ENCODE measurements around the gene ASPDH. TPM values are rescaled to one million over a fixed set of nuclear protein-coding genes. Genes with fewer than 3 reads are reported as not detected.

ASPDH gene
- 10 to 100 TPM in 2 of 3 donors, 1 to 10 TPM in 1; 7.0 to 13.2 (median 12.4) TPM for polyA plus RNA-seq (ENCODE audit: insufficient read length in 3 of 3)
- long read RNA-seq, donor 1 = 0 reads
- long read RNA-seq, donor 2, partial matches to known transcripts = 0 of 3 reads
- long read RNA-seq, donor 2, other reads (novel, unspliced or antisense) = 0 of 3 reads
- long read RNA-seq, donor 3, partial matches to known transcripts = 0 of 9 reads
- long read RNA-seq, donor 3, other reads (novel, unspliced or antisense) = 5 of 9 reads
- long read RNA-seq, donor 4, partial matches to known transcripts = 0 of 1 reads
- long read RNA-seq, donor 4, other reads (novel, unspliced or antisense) = 0 of 1 reads
- long read RNA-seq, donor 5, partial matches to known transcripts = 0 of 9 reads
- long read RNA-seq, donor 5, other reads (novel, unspliced or antisense) = 5 of 9 reads
- long read RNA-seq, donor 6, partial matches to known transcripts = 0 of 1 reads
- long read RNA-seq, donor 6, other reads (novel, unspliced or antisense) = 0 of 1 reads
- long read RNA-seq, donor 7, partial matches to known transcripts = 0 of 3 reads
- long read RNA-seq, donor 7, other reads (novel, unspliced or antisense) = 0 of 3 reads
- long read RNA-seq, donor 8, partial matches to known transcripts = 0 of 10 reads
- long read RNA-seq, donor 8, other reads (novel, unspliced or antisense) = 5 of 10 reads
- long read RNA-seq, donor 9 = 0 reads
- long read RNA-seq, donor 10, partial matches to known transcripts = 0 of 5 reads
- long read RNA-seq, donor 10, other reads (novel, unspliced or antisense) = 0 of 5 reads
- long read RNA-seq, donor 11, partial matches to known transcripts = 0 of 3 reads
- long read RNA-seq, donor 11, other reads (novel, unspliced or antisense) = 0 of 3 reads
- long read RNA-seq, donor 12 = 0 reads
- long read RNA-seq, donor 13, partial matches to known transcripts = 0 of 1 reads
- long read RNA-seq, donor 13, other reads (novel, unspliced or antisense) = 0 of 1 reads
- long read RNA-seq, donor 14 = 0 reads
- long read RNA-seq, donor 15, partial matches to known transcripts = 0 of 2 reads
- long read RNA-seq, donor 15, other reads (novel, unspliced or antisense) = 0 of 2 reads
- long read RNA-seq, donor 16, partial matches to known transcripts = 0 of 5 reads
- long read RNA-seq, donor 16, other reads (novel, unspliced or antisense) = 0 of 5 reads

DNA sequence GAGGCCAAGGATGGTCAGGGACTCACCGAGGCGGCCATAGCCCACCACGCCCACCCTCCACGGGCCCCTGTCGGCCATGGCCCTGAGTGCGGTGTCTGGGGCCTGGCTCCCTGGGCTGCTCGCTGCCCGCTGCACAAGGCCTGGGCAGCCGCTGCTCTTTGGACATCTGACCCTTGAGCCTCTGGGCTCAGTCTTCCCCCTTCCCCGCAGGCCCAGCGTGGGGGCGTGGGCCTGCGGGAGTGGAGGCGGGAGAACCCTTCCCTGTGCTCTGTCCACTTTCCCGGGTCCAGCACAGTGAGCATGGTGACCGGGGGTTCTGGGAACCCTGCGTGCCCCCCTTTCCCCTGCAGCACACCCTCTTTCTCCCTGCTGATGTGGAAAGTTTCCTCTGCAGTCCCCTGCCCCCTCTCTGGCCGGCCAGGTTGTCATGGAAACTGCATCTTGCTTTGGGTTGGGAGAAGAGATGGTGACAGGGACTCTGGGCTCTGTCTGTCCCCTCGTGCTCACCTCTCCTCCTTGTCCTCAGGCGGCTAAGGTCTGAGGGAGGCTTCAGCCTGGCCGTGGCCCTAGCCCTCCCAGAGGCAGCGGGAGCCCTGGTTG, at the start of gene ASPDH:
Gene ASPDH, minus strand, starts transcription at position 168 of the 600 bp plus-strand sequence. Its CDS starts 90 bp downstream, at position 78.
- DNase-seq (ENCODE audit: extremely low read depth in 1 of 11, low read depth in 9 of 11, low spot score in 4 of 11) = no peak

DNA sequence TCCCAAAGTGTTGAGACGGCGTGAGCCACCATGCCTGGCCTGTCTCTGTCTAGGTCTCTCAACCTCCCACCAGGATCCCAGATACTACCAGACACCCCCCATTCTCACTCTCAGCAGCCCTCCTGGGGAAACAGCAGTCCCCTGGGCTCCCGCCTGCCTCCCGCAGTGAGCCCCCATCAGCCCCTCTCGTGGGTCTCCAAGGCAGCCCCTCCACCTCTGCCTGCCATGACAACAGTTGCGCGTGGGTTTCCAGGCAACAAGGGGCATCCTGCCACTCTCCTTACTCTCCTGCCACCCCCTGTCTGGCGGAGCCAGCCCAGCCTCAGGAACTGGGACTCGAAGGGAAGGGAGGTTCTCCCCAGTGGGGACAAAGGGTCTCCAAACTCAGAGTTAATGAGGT, 49.3 kb upstream of the ASPDH start:
- DNase-seq (ENCODE audit: extremely low read depth in 1 of 11, low read depth in 9 of 11, low spot score in 4 of 11) = no peak

DNA sequence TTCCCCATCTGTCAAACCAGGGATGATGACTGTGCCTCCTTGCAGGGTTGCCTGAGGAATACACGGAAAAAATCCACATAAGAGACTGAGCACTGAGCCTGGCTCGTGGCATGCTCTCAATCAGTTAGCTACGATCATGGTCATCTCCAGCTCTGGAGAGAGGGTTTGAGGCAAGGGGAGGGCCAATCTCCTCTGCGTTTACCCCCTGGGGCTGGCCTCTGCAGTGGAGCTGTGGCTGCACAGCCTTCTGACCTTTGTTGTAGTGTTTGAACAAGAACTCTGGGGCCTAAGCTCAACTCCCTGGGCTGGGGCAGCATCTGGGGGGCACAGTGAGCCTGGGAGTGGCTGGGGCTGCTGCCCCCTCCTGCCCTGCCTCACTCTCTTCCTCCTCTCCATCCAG, 48.6 kb upstream of the ASPDH start:
- DNase-seq (ENCODE audit: extremely low read depth in 1 of 11, low read depth in 9 of 11, low spot score in 4 of 11) = no peak

DNA sequence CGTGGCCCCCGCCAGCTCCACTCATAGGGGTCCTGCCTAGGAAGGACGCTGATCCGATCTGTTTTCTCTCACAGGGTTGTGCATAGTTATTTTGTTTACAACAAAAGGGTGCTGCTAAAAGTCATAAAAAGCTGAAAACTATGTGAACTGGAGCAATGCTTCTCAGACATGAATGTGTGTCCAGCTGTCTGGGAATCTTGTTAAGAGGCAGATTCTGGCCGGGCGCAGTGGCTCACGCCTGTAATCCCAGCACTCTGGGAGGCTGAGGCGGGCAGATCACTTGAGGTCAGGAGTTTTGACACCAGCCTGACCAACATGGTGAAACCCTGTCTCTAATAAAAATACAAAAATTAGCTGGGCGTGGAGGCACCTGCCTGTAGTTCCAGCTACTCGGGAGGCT, 45.9 kb upstream of the ASPDH start:
- no peak for DNase-seq (ENCODE audit: extremely low read depth in 1 of 11, low read depth in 9 of 11, low spot score in 4 of 11)

DNA sequence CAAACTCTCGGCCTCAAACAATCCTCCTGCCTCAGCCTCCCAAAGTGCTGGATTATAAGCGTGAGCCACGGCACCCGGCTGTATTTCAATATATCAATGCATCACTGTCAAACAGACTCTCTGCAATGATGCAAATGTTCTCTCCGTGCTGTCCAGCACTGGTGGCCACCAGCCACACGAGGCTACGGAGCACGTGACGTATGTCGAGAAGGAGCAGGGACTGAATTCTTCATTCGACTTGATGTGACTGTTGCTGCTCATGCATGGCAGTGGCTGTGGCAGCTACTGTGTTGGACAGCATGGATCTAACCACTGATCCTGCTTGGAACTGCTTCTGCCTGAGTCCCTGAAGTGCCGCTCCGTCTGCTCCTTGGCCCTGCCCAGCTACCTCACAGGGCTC, 44.7 kb upstream of the ASPDH start:
- DNase-seq (ENCODE audit: extremely low read depth in 1 of 11, low read depth in 9 of 11, low spot score in 4 of 11) = no peak

DNA sequence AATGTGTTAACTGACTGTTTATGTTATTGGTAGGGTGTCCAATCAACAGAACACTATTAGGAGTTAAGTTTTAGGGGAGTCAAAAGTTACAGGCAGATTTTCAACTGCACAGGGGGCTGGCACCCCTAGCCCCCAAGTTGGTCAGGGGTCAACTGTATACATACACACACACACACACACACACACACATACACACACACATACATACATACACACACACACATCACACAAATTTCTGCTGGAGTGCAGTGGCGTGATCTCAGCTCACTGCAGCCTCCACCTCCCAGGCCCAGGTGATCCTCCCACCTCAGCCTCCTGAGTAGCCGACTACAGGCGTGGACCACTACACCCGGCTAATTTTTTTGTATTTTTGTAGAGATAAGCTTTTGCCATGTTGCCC, 44.3 kb upstream of the ASPDH start:
- DNase-seq (ENCODE audit: extremely low read depth in 1 of 11, low read depth in 9 of 11, low spot score in 4 of 11) = no peak

DNA sequence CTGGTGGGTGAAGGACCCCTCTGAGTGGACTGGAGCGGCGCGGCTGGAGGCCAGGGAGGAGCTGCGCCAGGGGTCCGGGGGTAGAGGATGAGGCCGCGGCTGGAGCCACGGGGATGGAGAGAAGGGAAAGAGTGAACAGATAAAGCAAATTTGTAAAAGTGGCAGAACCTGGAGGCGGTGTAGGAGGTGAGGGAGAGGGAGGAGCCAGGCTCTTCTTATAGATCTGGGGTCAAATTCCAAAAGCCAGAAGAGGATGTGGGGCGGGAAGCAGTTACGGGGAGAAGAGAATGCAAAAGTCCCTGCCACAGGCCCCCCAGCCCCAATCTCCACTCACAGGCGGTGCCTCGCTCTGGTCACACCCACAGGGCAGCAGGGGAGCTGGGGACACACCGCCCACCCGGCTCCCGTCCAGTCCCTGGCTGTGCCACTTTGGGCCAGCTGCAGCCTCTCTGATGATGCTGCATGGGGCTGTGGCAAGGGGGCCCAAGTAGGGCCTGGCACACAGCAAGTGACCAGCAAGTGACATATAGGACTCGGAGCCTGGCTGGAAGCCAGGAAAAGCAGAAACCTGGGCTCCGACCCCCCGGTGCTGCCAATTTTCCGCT, 43.4 kb upstream of the ASPDH start:
- DNase-seq (ENCODE audit: extremely low read depth in 1 of 11, low read depth in 9 of 11, low spot score in 4 of 11) = no peak

DNA sequence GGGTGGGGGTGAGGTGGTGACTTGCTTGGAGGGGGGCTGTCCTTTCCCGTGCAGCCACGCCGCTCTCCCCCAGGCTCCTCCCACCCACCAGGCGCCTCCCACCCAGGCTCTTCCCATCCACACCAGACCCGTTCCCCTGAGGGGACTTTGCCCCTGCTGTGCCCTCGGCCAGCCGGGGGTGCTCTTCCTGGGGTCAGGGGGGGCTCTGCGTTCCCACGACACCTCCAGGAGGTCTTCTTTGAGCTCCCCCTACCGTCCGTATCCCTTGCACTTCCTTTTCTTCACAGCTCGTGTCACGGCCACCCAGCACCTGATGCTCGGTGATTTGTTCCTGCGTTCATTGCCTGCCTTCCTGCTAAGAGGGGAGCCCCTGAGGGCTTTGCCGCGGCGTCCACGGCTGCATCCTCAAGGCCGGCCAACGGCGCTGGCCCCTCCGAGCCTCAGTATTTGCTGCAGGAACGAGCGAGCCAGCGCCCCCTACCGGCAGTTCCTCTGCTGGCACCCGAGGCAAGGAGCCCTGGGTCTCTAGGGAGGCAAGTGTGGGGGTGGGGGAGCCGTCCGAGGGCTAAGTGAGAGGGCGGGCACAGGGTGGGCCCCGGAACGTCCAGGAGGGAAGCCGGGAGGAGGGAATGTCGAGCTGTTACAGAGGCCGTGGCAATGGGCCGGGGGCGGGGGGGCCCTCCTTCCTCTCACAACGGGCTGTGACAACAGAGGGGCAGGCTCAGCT, 42.7 kb upstream of the ASPDH start:
- peak in 9 of 11 donors; percentile 67 to 88 (median 83) for DNase-seq (ENCODE audit: extremely low read depth in 1 of 11, low read depth in 9 of 11, low spot score in 4 of 11)

DNA sequence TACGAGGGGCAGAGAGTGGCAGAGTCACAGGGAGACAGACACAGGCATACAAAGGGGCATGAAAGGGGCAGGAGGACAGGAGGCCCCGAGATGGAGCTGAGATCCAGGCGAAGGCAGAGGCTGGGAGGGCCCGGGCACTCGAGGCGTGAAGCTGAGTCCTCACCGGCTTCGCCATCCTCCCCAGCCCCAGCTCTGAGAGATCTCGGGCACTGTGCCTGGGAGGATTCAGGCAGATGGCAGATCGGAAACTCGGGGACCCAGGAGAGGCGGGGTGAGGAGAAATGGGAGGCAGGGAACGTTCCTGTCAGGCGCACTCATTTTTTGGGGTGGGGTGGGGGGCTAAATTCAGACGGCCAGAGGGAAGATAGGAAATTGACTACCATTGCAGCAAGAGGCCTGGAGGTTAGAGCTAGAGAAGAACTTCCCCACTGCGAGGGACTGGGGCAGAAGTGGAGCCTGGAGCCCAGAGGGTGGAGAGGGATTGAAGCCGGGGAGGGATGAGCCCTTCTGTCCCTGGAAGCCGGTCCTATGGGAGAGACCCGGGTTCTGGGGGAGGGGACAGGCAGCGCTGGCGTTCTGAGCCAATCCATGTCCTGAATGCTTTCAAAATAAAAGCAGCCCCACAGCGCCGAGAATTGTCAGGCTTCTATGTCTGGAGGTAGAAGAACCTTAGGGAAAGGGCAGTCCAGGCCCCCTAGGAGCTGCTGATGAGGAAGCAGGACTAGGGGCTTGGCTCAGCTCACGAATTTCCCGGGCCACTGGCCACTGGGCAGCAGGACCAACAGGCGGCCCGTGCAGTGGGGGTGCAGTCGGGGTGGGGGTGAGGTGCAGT, 42.0 kb upstream of the ASPDH start:
- no peak for DNase-seq (ENCODE audit: extremely low read depth in 1 of 11, low read depth in 9 of 11, low spot score in 4 of 11)

DNA sequence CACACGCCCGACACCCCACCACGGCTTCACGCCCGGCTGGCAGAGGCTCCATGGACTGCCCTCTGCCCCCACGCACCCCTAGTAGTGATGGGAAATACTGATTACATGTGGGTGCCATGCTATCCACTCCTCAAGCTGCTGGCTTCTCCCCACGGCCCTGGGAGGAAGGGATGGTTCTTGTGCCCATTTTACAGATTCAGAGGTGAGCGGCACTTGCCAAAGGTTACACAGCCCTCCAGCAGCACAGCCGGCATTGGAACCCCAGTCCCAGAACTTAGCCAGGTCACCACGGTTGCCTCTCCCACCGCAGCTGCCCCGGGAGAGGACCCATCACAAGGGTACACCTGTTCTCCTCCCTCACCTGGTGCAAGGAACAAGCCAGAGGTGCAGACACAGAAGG, 41.3 kb upstream of the ASPDH start:
- no peak for DNase-seq (ENCODE audit: extremely low read depth in 1 of 11, low read depth in 9 of 11, low spot score in 4 of 11)

DNA sequence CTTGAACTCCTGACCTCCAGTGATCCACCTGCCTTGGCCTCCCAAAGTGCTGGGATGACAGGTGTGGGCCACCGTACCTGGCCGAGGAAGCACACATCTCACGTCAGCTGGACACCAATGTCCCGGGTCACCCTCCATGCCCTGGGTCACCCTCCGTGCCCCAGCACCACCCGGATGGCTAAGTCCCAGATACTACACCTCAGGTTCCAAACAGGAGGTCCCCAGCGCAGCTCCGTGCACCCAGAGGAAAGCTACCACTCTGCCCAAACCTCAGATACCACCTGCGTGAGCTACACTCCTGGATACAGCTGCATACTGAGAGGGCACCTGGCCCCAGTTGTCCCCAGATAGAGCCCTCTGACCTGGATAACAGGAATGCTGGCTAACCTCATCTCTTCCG, 40.5 kb upstream of the ASPDH start:
- DNase-seq (ENCODE audit: extremely low read depth in 1 of 11, low read depth in 9 of 11, low spot score in 4 of 11) = no peak

DNA sequence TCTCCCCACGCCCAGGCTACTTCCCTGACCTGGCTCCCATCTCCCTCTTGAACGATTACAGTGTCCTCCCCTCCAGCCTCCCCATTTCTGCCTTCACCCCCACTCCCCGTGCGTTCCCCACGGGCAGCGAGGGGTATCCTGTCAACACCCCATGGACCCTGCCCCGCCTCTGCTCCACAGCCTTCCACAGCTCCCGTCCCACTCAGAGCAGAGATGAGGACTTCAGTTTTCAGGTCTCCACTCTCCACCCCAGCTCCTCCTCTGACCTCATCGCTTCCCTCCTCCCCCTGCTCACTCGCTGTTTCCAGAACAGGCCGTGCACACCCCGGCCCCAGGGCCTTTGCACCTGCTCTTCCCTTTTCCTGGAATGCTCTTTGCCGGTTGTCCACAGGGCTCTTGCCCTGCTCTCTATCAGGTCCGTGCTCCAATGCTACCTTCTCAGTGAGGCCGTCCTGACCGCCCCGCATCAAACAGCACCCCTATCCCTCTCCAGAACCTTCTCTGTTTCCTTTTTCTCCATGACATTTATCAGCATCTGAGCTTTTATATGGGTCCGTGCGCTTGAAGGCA, 39.5 kb upstream of the ASPDH start:
- no peak for DNase-seq (ENCODE audit: extremely low read depth in 1 of 11, low read depth in 9 of 11, low spot score in 4 of 11)

DNA sequence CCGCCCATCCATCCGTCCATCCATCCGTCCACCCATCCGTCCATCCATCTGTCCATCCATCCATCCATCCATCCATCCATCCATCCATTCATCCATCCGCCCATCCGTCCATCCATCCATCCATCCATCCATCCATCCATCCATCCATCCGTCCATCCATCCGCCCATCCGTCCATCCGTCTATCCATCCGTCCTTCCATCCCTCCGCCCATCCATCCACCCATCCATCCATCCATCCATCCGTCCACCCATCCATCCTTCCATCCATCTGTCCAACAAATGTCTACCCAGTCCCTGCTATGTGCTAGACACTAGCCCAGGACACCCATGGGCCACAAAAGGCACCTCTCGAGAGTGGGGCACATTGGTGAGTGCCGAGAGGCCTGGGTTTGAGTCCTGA, 38.8 kb upstream of the ASPDH start:
- no peak for DNase-seq (ENCODE audit: extremely low read depth in 1 of 11, low read depth in 9 of 11, low spot score in 4 of 11)

DNA sequence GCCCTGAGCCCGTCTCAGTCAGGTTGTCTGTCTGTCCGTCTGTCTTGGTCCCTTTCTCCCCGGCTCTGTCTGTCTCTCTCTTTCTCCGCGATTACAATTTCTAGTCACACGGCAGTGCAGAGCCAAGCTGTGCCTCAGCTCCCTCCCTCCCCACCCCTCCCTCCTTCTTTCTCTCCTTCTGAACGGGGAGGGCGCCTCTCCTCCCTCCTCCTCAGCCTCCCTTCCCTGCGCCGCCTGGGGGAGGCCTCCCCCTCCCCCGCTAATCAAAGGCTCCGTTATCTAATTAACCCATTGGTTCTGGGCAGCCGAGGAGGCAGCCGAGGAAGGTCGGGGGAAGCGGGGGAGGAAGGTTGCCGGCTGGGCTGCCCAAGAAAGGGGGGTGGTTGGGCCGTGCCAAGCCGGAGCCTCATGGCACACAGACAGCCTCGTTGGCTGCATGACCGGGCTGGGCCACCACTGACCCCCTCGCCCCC, 38.0 kb upstream of the ASPDH start:
- peak in 1 of 11 donors; percentile 47 for DNase-seq (ENCODE audit: extremely low read depth in 1 of 11, low read depth in 9 of 11, low spot score in 4 of 11)

DNA sequence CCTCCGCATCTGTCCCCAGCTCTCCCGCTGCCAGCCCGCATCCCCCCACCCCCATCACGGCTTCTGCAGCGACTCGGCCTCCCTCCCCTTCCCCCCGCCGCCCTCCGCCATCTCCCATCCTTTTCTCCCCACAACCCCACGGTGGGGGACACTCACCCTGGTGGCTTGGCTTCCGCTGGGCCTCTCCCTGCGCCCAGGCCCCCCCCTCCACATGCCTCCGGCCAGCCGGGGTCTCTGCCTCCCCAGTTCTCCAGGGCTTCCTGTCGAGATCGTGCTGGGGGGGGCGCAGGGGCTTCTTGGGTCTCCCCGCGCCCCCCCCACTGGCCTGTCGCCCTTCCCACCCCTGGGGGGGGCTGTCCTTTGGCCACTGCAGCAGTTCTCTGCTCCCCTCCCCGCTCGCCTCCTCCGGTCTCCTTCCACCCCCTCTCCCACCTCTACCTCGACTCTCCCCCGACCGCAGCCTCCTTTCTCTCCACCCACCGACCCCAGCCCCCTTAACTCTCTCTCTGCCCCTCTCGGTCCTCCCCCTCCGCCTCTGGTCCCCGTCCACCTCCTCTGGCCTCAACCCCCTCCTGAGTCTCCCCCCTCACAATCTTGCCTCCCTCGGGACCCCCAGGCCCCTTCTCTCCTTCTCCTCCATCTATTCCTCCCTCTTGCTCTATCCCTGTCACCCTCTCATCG, 37.5 kb upstream of the ASPDH start:
- DNase-seq (ENCODE audit: extremely low read depth in 1 of 11, low read depth in 9 of 11, low spot score in 4 of 11) = no peak

DNA sequence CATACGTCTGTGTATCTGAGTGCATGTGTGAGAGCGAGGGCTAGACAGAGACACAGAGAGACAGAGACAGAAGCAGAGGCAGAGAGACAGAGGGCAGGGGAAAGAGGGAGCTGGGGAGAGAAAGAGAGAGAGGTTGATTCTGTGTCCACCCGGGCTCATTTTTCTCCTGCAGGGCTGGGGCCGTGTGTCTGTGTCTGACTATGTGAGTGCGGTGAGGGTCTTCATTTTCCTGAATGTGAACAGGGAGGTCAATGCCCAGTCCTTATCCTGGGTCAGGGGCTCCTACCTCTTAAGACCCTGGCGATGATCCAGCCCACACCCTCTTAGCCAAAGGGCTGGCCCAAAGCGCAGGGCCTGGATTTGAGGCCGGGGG, 36.9 kb upstream of the ASPDH start:
- no peak for DNase-seq (ENCODE audit: extremely low read depth in 1 of 11, low read depth in 9 of 11, low spot score in 4 of 11)
